ENCODE results near the gene EXOC2.

EXOC2 gene

GRCh38 chr6:524803-525202 lies 168.1 kb downstream of the EXOC2 start:
- H3K4me3 ChIP-seq (ENCODE audit: low read depth, low read length): no peak overlapping the region
- DNase-seq (ENCODE audit: low read depth): peak; percentile 35
- TF ChIP-seq, protein P1, sequence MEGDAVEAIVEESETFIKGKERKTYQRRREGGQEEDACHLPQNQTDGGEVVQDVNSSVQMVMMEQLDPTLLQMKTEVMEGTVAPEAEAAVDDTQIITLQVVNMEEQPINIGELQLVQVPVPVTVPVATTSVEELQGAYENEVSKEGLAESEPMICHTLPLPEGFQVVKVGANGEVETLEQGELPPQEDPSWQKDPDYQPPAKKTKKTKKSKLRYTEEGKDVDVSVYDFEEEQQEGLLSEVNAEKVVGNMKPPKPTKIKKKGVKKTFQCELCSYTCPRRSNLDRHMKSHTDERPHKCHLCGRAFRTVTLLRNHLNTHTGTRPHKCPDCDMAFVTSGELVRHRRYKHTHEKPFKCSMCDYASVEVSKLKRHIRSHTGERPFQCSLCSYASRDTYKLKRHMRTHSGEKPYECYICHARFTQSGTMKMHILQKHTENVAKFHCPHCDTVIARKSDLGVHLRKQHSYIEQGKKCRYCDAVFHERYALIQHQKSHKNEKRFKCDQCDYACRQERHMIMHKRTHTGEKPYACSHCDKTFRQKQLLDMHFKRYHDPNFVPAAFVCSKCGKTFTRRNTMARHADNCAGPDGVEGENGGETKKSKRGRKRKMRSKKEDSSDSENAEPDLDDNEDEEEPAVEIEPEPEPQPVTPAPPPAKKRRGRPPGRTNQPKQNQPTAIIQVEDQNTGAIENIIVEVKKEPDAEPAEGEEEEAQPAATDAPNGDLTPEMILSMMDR (IDR thresholded peaks at IDR 0.05; ENCODE audit: insufficient read depth, low read depth, low read length, missing control alignments): peak; percentile 19

DNA sequence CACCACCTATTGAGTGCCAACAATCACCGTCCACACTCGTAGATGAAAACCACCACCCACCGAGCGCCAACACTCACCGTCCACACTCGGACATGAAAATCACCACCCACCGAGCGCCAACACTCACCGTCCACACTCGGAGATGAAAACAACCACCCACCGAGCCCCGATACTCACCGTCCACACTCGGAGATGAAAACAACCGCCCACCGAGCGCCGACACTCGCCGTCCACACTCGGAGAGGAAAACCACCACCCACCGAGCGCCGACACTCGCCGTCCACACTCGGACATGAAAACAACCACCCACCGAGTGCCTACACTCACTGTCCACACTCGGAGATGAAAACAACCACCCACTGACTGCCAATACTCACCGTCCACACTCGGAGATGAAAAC lies 172.1 kb downstream of the EXOC2 start:
- no peak for DNase-seq (ENCODE audit: low read depth)
- TF ChIP-seq, protein P1 (IDR thresholded peaks at IDR 0.05; ENCODE audit: insufficient read depth, low read depth, low read length, missing control alignments): no peak
- H3K4me3 ChIP-seq (ENCODE audit: low read depth, low read length): no peak overlapping the region

DNA sequence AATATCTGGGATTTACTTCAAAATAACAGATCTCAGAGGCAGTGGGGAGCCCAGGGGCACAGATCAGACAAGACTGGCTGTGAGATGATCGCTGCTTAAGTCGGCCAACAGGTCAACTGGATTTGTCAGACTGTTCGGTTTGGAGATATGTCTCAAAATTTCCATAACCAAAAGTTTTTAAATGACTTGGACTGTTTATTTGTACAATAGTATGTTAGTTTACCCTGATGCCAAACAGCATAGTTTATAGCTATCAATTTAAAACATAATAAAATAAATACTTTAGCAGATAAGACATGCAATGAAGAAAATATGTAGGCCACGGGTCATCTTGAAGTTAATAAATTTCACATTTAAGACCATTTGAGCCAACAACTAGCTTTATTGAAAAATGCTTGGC lies 174.7 kb downstream of the EXOC2 start:
- TF ChIP-seq, protein P1 (IDR thresholded peaks at IDR 0.05; ENCODE audit: insufficient read depth, low read depth, low read length, missing control alignments): no peak
- no peak for DNase-seq (ENCODE audit: low read depth)
- H3K4me3 ChIP-seq (ENCODE audit: low read depth, low read length): no peak overlapping the region

- no peak overlapping the region for H3K4me3 ChIP-seq (ENCODE audit: low read depth, low read length)
- DNase-seq (ENCODE audit: low read depth): no peak
- TF ChIP-seq, protein P1 (IDR thresholded peaks at IDR 0.05; ENCODE audit: insufficient read depth, low read depth, low read length, missing control alignments): no peak
Observed at GRCh38 chr6:516213-516612, 176.7 kb downstream of the EXOC2 start.

- H3K4me3 ChIP-seq (ENCODE audit: low read depth, low read length): no peak overlapping the region
- DNase-seq (ENCODE audit: low read depth): no peak
- TF ChIP-seq, protein P1 (IDR thresholded peaks at IDR 0.05; ENCODE audit: insufficient read depth, low read depth, low read length, missing control alignments): no peak
Observed at GRCh38 chr6:515267-515666, 177.7 kb downstream of the EXOC2 start.

DNA sequence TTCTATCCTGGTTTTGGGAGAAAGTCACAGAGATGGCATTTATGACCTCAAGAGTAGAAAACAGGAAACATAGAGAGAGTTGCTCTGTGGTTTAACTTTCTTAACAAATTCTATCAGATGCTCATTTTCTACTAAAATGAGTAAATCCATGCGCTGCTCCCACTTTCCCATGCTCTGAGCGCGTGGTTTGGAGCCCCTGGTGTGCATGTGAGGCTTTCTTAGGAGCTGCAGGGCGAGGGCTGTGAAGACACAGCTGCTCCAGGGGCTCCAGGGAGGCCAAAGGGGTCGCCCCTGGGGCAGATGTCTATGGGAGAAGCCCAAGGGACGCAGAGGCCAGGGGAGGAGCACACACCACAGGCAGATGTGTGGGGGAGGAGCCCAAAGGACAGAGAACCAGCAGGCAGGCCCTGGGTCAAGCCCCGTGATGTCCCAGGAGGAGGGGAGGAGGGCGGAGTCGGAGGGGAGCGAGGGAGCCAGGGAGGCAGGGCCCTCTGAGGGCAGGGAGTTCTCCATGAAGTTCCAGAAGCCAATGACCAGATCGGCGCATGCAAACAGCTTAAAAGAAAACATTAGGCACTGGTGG lies 178.5 kb downstream of the EXOC2 start:
- no peak overlapping the region for H3K4me3 ChIP-seq (ENCODE audit: low read depth, low read length)
- TF ChIP-seq, protein P1 (IDR thresholded peaks at IDR 0.05; ENCODE audit: insufficient read depth, low read depth, low read length, missing control alignments): no peak
- no peak for DNase-seq (ENCODE audit: low read depth)

- TF ChIP-seq, protein P1 (IDR thresholded peaks at IDR 0.05; ENCODE audit: insufficient read depth, low read depth, low read length, missing control alignments): no peak
- DNase-seq (ENCODE audit: low read depth): no peak
- no peak overlapping the region for H3K4me3 ChIP-seq (ENCODE audit: low read depth, low read length)
Observed at GRCh38 chr6:513961-514360, 179.0 kb downstream of the EXOC2 start.

All from GM12865 (cell line).